WTC11 (cell line): Measurements from ENCODE around the gene JOSD2.

Experiments
- CREB1 ChIP-seq: sonication (generic); formaldehyde crosslinking; IDR thresholded peaks from 2 replicates; pipeline ENCODE4 v1.8.0; 2023; ENCODE audit warnings: mild to moderate bottlenecking, missing genetic modification reagents
- ESRRA ChIP-seq: sonication (generic); formaldehyde crosslinking; IDR thresholded peaks from 2 replicates; pipeline ENCODE4 v1.8.1; 2022; ENCODE audit warnings: mild to moderate bottlenecking, missing genetic modification reagents, borderline replicate concordance
- JUN ChIP-seq: sonication (generic); formaldehyde crosslinking; IDR thresholded peaks from 2 replicates; pipeline ENCODE4 v1.8.0; 2023; ENCODE audit warnings: mild to moderate bottlenecking, missing genetic modification reagents
- KAT7 ChIP-seq: sonication (generic); formaldehyde crosslinking; IDR thresholded peaks from 2 replicates; pipeline ENCODE4 v1.8.1; 2023; ENCODE audit warnings: missing genetic modification reagents, mild to moderate bottlenecking, borderline replicate concordance
- SMAD4 ChIP-seq: sonication (generic); formaldehyde crosslinking; IDR thresholded peaks from 2 replicates; pipeline ENCODE4 v1.8.0; 2022; ENCODE audit warnings: mild to moderate bottlenecking, missing genetic modification reagents
- SP1 ChIP-seq: sonication (generic); formaldehyde crosslinking; conservative IDR thresholded peaks from 2 replicates; pipeline ENCODE4 v1.8.1; 2022; ENCODE audit warnings: missing genetic modification reagents
- TCF7 ChIP-seq: sonication (generic); formaldehyde crosslinking; IDR thresholded peaks from 2 replicates; pipeline ENCODE4 v1.8.0; 2022; ENCODE audit warnings: mild to moderate bottlenecking, low read depth, missing genetic modification reagents, moderate library complexity
- ZNF416 ChIP-seq: fragments of 250-450 bp; sonication (Bioruptor Pico); IDR thresholded peaks from 2 replicates; pipeline ENCODE4 v1.9.0; 2021; ENCODE audit warnings: mild to moderate bottlenecking, inconsistent platforms
- ZNF423 ChIP-seq: fragments of 250-450 bp; sonication (Bioruptor Pico); IDR thresholded peaks from 2 replicates; pipeline ENCODE4 v2.1.2; 2022; ENCODE audit warnings: mild to moderate bottlenecking, moderate library complexity
- TF ChIP-seq, protein P1 (sequence below): fragments of 200-600 bp; IDR thresholded peaks from 2 replicates; pipeline ENCODE4 v1.8.0; 2022; ENCODE audit warnings: antibody characterized with exemption
- TF ChIP-seq, protein P2 (sequence below): sonication (generic); formaldehyde crosslinking; IDR thresholded peaks from 2 replicates; pipeline ENCODE4 v1.8.1; 2022; ENCODE audit warnings: low read depth, missing genetic modification reagents, borderline replicate concordance
- TF ChIP-seq, protein P3 (sequence below): sonication (generic); formaldehyde crosslinking; IDR thresholded peaks from 2 replicates; pipeline ENCODE4 v1.8.0; 2023; ENCODE audit warnings: missing genetic modification reagents
- TF ChIP-seq, protein P4 (sequence below): sonication (generic); formaldehyde crosslinking; IDR thresholded peaks from 2 replicates; pipeline ENCODE4 v1.8.1; 2023; ENCODE audit warnings: mild to moderate bottlenecking, missing genetic modification reagents, moderate library complexity
- TF ChIP-seq, protein P5 (sequence below): sonication (generic); formaldehyde crosslinking; IDR thresholded peaks from 2 replicates; pipeline ENCODE4 v1.8.1; 2022; ENCODE audit warnings: missing genetic modification reagents, borderline replicate concordance

DNA sequence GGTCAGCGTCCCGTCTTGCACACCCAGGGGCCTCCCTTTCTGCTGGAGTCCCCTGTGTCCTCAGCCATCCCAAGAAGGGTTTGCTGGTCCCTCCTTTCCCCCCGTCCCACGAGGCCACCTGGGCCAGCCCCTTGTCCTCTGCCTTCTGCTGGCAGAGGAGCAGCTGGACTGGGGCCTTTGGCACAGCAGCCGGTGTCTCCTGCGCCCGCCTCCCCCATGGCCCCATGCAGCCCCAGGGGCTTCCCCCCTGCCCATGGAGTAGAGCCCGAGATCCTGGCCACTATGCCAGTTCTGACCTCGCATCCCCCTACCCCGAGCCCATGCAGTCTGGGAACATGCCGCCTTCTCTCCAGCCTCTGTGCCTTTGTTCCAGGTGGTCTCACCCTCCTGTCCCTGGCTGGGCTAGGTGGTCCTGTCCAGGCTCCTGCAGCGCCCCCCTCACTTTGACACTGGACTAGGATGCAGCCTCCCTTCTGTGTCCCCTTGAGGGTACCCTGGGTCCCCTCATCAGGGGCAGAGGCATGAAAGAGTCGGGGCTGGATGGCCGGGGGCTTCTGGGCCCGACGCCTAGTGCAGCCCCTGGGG, 28.6 kb downstream of the JOSD2 start:
- TF ChIP-seq, protein P1, sequence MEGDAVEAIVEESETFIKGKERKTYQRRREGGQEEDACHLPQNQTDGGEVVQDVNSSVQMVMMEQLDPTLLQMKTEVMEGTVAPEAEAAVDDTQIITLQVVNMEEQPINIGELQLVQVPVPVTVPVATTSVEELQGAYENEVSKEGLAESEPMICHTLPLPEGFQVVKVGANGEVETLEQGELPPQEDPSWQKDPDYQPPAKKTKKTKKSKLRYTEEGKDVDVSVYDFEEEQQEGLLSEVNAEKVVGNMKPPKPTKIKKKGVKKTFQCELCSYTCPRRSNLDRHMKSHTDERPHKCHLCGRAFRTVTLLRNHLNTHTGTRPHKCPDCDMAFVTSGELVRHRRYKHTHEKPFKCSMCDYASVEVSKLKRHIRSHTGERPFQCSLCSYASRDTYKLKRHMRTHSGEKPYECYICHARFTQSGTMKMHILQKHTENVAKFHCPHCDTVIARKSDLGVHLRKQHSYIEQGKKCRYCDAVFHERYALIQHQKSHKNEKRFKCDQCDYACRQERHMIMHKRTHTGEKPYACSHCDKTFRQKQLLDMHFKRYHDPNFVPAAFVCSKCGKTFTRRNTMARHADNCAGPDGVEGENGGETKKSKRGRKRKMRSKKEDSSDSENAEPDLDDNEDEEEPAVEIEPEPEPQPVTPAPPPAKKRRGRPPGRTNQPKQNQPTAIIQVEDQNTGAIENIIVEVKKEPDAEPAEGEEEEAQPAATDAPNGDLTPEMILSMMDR = no peak
- TF ChIP-seq ZNF423 (CRISPR knock-in tag) = no peak
- TF ChIP-seq ZNF416 = no peak
- TF ChIP-seq KAT7 (CRISPR knock-in tag) = no peak
- TF ChIP-seq SP1 (CRISPR knock-in tag) = no peak
- TF ChIP-seq CREB1 (CRISPR knock-in tag) = no peak
- TF ChIP-seq TCF7 = no peak
- no peak for TF ChIP-seq ESRRA (CRISPR knock-in tag)
- TF ChIP-seq, protein P2, sequence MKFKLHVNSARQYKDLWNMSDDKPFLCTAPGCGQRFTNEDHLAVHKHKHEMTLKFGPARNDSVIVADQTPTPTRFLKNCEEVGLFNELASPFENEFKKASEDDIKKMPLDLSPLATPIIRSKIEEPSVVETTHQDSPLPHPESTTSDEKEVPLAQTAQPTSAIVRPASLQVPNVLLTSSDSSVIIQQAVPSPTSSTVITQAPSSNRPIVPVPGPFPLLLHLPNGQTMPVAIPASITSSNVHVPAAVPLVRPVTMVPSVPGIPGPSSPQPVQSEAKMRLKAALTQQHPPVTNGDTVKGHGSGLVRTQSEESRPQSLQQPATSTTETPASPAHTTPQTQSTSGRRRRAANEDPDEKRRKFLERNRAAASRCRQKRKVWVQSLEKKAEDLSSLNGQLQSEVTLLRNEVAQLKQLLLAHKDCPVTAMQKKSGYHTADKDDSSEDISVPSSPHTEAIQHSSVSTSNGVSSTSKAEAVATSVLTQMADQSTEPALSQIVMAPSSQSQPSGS = no peak
- no peak for TF ChIP-seq JUN (CRISPR knock-in tag)
- TF ChIP-seq SMAD4 (CRISPR knock-in tag) = no peak
- TF ChIP-seq, protein P3, sequence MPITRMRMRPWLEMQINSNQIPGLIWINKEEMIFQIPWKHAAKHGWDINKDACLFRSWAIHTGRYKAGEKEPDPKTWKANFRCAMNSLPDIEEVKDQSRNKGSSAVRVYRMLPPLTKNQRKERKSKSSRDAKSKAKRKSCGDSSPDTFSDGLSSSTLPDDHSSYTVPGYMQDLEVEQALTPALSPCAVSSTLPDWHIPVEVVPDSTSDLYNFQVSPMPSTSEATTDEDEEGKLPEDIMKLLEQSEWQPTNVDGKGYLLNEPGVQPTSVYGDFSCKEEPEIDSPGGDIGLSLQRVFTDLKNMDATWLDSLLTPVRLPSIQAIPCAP (CRISPR knock-in tag) = no peak
- TF ChIP-seq, protein P4, sequence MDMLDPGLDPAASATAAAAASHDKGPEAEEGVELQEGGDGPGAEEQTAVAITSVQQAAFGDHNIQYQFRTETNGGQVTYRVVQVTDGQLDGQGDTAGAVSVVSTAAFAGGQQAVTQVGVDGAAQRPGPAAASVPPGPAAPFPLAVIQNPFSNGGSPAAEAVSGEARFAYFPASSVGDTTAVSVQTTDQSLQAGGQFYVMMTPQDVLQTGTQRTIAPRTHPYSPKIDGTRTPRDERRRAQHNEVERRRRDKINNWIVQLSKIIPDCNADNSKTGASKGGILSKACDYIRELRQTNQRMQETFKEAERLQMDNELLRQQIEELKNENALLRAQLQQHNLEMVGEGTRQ (CRISPR knock-in tag) = no peak
- TF ChIP-seq, protein P5, sequence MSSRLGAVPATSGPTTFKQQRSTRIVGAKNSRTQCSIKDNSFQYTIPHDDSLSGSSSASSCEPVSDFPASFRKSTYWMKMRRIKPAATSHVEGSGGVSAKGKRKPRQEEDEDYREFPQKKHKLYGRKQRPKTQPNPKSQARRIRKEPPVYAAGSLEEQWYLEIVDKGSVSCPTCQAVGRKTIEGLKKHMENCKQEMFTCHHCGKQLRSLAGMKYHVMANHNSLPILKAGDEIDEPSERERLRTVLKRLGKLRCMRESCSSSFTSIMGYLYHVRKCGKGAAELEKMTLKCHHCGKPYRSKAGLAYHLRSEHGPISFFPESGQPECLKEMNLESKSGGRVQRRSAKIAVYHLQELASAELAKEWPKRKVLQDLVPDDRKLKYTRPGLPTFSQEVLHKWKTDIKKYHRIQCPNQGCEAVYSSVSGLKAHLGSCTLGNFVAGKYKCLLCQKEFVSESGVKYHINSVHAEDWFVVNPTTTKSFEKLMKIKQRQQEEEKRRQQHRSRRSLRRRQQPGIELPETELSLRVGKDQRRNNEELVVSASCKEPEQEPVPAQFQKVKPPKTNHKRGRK (CRISPR knock-in tag) = no peak
